ENCODE results near the gene PIGO.

PIGO gene

GRCh38 chr9:35106343-35106730 is 9.9 kb upstream of the PIGO start:
- H3K4me3 ChIP-seq (ENCODE audit: insufficient read depth, low read depth, low read length, poor library complexity, severe bottlenecking) = no peak overlapping the region
- H3K4me1 ChIP-seq (ENCODE audit: control insufficient read depth, insufficient read depth, low read length, poor library complexity, severe bottlenecking) = peaks cover 21% of the 10 kb centered on the region

DNA sequence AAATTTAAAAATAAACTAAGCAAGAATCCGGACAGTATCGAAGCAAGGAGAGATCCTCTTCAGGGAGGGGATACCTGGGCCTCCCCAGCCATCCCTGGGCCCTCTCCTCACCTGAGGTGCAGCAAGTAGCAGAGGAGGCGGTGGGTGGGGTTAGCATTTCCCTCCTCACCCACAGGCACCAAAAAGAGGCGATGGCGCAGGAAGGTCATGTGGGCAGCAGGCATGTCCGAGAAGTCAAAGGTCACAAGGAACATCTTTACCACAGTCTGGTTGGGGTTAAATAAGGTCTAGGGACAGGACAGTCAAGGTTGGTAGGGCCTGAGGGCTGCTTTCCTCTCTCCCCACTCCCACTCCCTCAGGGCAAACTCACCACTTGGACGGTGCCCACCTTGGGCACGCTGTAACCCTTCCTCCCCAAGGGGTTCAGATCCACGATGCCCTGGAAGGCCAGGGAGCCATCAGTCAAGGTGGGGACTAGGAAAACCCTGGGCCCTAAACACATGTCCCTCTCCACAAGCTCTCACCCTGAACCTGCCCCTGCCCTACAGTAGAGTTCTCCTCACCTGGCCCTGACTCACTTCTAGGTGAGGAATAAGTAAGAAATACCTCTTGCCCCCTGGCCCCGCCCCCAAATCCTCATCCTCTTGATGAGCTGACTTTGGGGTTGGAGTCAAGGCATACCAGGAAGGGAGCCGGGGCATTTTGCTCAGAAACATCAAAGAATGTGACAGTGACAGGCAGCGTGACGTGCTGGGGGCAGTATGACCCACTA is 9.4 kb upstream of the PIGO start:
- Histone ChIP-seq H3K27me3 (replicated peaks; ENCODE audit: control insufficient read depth, insufficient read depth, low read length, poor library complexity, severe bottlenecking) (no peaks in the 10 kb centered on the region), H3K27ac (ENCODE audit: insufficient read depth, low read length, poor library complexity, severe bottlenecking) (no peak overlapping the region), H3K4me1 (ENCODE audit: control insufficient read depth, insufficient read depth, low read length, poor library complexity, severe bottlenecking) (peaks cover 16% of the 10 kb centered on the region), H3K4me3 (ENCODE audit: insufficient read depth, low read depth, low read length, poor library complexity, severe bottlenecking) (no peak overlapping the region), H3K9me3 (ENCODE audit: control insufficient read depth, low read length) (no peaks in the 10 kb centered on the region), H3K36me3 (ENCODE audit: control insufficient read depth, insufficient read depth, low read length) (peaks cover 35% of the 10 kb centered on the region)
- no peak for DNase-seq

More at GRCh38 chr9:35106343-35106730, 9.9 kb upstream of the PIGO start:
- Histone ChIP-seq H3K27me3 (replicated peaks; ENCODE audit: control insufficient read depth, insufficient read depth, low read length, poor library complexity, severe bottlenecking) (no peaks in the 10 kb centered on the region), H3K27ac (ENCODE audit: insufficient read depth, low read length, poor library complexity, severe bottlenecking) (no peak overlapping the region), H3K36me3 (ENCODE audit: control insufficient read depth, insufficient read depth, low read length) (peaks cover 29% of the 10 kb centered on the region), H3K9me3 (ENCODE audit: control insufficient read depth, low read length) (no peaks in the 10 kb centered on the region)
- DNase-seq = no peak

DNA sequence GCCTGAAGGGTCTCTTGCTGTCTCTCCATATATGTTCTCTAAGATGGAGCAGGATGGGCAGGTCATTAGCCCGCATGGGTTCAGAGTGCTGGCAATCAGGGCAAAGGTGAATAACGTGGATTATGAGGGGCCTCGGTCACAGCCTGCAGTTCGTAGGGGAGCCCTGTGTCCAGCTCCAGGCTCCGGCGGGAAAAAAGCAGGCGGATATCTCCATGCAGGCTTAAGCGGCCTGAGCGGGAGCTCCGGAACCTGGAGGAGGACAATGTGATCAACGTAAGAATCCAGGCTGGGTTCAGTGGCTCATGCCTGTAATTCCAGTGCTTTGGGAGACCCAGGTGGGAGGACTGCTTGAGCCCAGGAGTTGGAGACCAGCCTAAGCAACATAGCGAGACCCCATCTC is 8.7 kb upstream of the PIGO start:
- no peaks in the 10 kb centered on the region for H3K27me3 ChIP-seq (replicated peaks; ENCODE audit: control insufficient read depth, insufficient read depth, low read length, poor library complexity, severe bottlenecking)

GRCh38 chr9:35104586-35104985 is 8.2 kb upstream of the PIGO start:
- Histone ChIP-seq H3K27ac (ENCODE audit: insufficient read depth, low read length, poor library complexity, severe bottlenecking) (peak overlapping the region; percentile 33), H3K9me3 (ENCODE audit: control insufficient read depth, low read length) (no peaks in the 10 kb centered on the region), H3K4me1 (ENCODE audit: control insufficient read depth, insufficient read depth, low read length, poor library complexity, severe bottlenecking) (peaks cover 14% of the 10 kb centered on the region), H3K4me3 (ENCODE audit: insufficient read depth, low read depth, low read length, poor library complexity, severe bottlenecking) (no peak overlapping the region), H3K27me3 (replicated peaks; ENCODE audit: control insufficient read depth, insufficient read depth, low read length, poor library complexity, severe bottlenecking) (no peaks in the 10 kb centered on the region), H3K36me3 (ENCODE audit: control insufficient read depth, insufficient read depth, low read length) (peaks cover 47% of the 10 kb centered on the region)
- DNase-seq = no peak

More for the DNA sequence above, 8.7 kb upstream of the PIGO start:
- no peak overlapping the region for H3K27ac ChIP-seq (ENCODE audit: insufficient read depth, low read length, poor library complexity, severe bottlenecking)
- no peaks in the 10 kb centered on the region for H3K9me3 ChIP-seq (ENCODE audit: control insufficient read depth, low read length)
- H3K4me1 ChIP-seq (ENCODE audit: control insufficient read depth, insufficient read depth, low read length, poor library complexity, severe bottlenecking) = peaks cover 14% of the 10 kb centered on the region
- DNase-seq = no peak
- H3K4me3 ChIP-seq (ENCODE audit: insufficient read depth, low read depth, low read length, poor library complexity, severe bottlenecking) = no peak overlapping the region
- peaks cover 42% of the 10 kb centered on the region for H3K36me3 ChIP-seq (ENCODE audit: control insufficient read depth, insufficient read depth, low read length)

DNA sequence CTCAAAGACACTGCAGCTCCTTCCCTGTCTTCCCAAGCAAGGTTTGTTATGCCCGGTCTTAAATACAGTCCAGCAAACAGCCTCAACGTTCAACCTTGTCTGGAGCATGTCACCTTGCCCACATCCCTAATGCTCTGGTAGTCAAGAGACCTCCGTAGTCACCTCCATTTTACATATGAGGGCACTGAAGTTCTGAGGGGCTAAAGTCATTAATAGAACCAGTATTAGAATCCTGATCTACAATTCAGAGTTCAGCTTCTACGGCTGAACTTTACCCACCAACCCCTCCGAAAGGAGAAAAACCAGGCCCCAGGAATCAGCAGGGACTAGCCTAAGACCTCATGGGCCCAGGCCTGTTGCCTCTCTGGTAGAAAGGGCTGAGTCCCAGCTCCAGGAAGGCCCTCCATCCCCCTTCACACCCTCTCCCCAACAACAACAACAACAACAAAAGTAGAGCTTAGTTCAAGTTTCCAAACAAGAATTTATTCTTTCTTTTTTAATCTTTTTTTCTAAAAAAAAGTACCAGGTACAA is 7.3 kb upstream of the PIGO start:
- DNase-seq = no peak
- H3K27me3 ChIP-seq (replicated peaks; ENCODE audit: control insufficient read depth, insufficient read depth, low read length, poor library complexity, severe bottlenecking) = no peaks in the 10 kb centered on the region
- peaks cover 14% of the 10 kb centered on the region for H3K4me1 ChIP-seq (ENCODE audit: control insufficient read depth, insufficient read depth, low read length, poor library complexity, severe bottlenecking)
- peaks cover 50% of the 10 kb centered on the region for H3K36me3 ChIP-seq (ENCODE audit: control insufficient read depth, insufficient read depth, low read length)
- no peaks in the 10 kb centered on the region for H3K9me3 ChIP-seq (ENCODE audit: control insufficient read depth, low read length)
- H3K4me3 ChIP-seq (ENCODE audit: insufficient read depth, low read depth, low read length, poor library complexity, severe bottlenecking) = peak overlapping the region; percentile 70
- peak overlapping the region; percentile 93 for H3K27ac ChIP-seq (ENCODE audit: insufficient read depth, low read length, poor library complexity, severe bottlenecking)

GRCh38 chr9:35102769-35103659 is 6.6 kb upstream of the PIGO start, which contains the start of gene STOML2:
TSS of gene STOML2 (minus strand) at chr9:35103131. CDS start at chr9:35103094, 37 bp downstream.
- H3K27ac ChIP-seq (ENCODE audit: insufficient read depth, low read length, poor library complexity, severe bottlenecking) = peak within 1 kb of the TSS; percentile 93
- peaks cover 14% of the 10 kb centered on the region for H3K4me1 ChIP-seq (ENCODE audit: control insufficient read depth, insufficient read depth, low read length, poor library complexity, severe bottlenecking)
- peak within 1 kb of the TSS; percentile 70 for H3K4me3 ChIP-seq (ENCODE audit: insufficient read depth, low read depth, low read length, poor library complexity, severe bottlenecking)
- peak; percentile 86 to 91 (median 87) for DNase-seq
- H3K36me3 ChIP-seq (ENCODE audit: control insufficient read depth, insufficient read depth, low read length) = peaks cover 44% of the 10 kb centered on the region
- H3K9me3 ChIP-seq (ENCODE audit: control insufficient read depth, low read length) = no peaks in the 10 kb centered on the region
- no peaks in the 10 kb centered on the region for H3K27me3 ChIP-seq (replicated peaks; ENCODE audit: control insufficient read depth, insufficient read depth, low read length, poor library complexity, severe bottlenecking)

DNA sequence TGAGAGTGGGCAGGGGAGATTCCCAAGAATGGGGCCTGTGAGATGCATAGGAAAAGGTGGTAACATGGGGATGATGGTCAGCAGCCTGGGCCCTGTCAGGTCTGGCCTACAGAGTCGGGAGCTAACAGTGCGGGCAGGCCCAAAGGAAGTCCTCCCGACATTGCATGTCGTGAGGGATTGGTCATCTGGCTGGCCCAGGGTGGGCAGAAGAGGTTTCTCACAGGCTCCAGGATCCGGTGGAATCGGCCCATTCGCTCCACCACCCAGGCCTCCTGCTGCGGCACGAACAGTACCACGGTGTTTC is 6.0 kb upstream of the PIGO start:
- H3K9me3 ChIP-seq (ENCODE audit: control insufficient read depth, low read length) = no peaks in the 10 kb centered on the region
- peaks cover 38% of the 10 kb centered on the region for H3K36me3 ChIP-seq (ENCODE audit: control insufficient read depth, insufficient read depth, low read length)
- DNase-seq = no peak

DNA sequence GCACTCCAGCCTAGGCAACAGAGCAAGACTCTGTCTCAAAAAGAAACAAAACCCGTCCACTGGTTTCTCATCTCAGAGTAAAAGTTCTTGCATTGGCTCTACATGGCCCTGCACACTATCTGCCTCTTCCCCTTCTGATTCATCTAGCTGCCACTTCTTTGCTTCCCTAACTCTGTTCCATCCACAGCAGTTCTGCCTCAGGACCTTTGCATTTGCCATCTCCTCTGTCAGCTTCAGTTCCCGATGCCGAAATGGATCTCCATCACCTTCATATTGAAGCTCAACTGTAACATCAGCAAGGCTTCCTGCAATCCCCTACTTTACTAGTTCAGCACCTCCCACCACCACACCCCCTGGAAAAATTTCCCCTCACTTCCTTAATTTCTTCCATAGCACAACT is 1.2 kb upstream of the PIGO start:
- Histone ChIP-seq H3K9me3 (ENCODE audit: control insufficient read depth, low read length) (no peaks in the 10 kb centered on the region), H3K4me1 (ENCODE audit: control insufficient read depth, insufficient read depth, low read length, poor library complexity, severe bottlenecking) (peaks cover 8% of the 10 kb centered on the region), H3K36me3 (ENCODE audit: control insufficient read depth, insufficient read depth, low read length) (peaks cover 43% of the 10 kb centered on the region), H3K4me3 (ENCODE audit: insufficient read depth, low read depth, low read length, poor library complexity, severe bottlenecking) (no peak overlapping the region), H3K27me3 (replicated peaks; ENCODE audit: control insufficient read depth, insufficient read depth, low read length, poor library complexity, severe bottlenecking) (no peaks in the 10 kb centered on the region), H3K27ac (ENCODE audit: insufficient read depth, low read length, poor library complexity, severe bottlenecking) (no peak overlapping the region)
- DNase-seq = no peak

More for the DNA sequence above, 6.0 kb upstream of the PIGO start:
- peak overlapping the region; percentile 70 for H3K4me3 ChIP-seq (ENCODE audit: insufficient read depth, low read depth, low read length, poor library complexity, severe bottlenecking)
- no peaks in the 10 kb centered on the region for H3K27me3 ChIP-seq (replicated peaks; ENCODE audit: control insufficient read depth, insufficient read depth, low read length, poor library complexity, severe bottlenecking)
- H3K27ac ChIP-seq (ENCODE audit: insufficient read depth, low read length, poor library complexity, severe bottlenecking) = peak overlapping the region; percentile 93
- H3K4me1 ChIP-seq (ENCODE audit: control insufficient read depth, insufficient read depth, low read length, poor library complexity, severe bottlenecking) = peaks cover 14% of the 10 kb centered on the region

- H3K36me3 ChIP-seq (ENCODE audit: control insufficient read depth, insufficient read depth, low read length) = peaks cover 71% of the 10 kb centered on the region
Measured at GRCh38 chr9:35091536-35091935, 4.9 kb downstream of the PIGO start.

GRCh38 chr9:35089434-35089833 is 7.0 kb downstream of the PIGO start:
- no peaks in the 10 kb centered on the region for H3K9me3 ChIP-seq (ENCODE audit: control insufficient read depth, low read length)
- no peak overlapping the region for H3K4me3 ChIP-seq (ENCODE audit: insufficient read depth, low read depth, low read length, poor library complexity, severe bottlenecking)
- H3K27me3 ChIP-seq (replicated peaks; ENCODE audit: control insufficient read depth, insufficient read depth, low read length, poor library complexity, severe bottlenecking) = no peaks in the 10 kb centered on the region
- no peak for DNase-seq
- no peak overlapping the region for H3K27ac ChIP-seq (ENCODE audit: insufficient read depth, low read length, poor library complexity, severe bottlenecking)
- H3K36me3 ChIP-seq (ENCODE audit: control insufficient read depth, insufficient read depth, low read length) = peaks cover 70% of the 10 kb centered on the region
- no peaks in the 10 kb centered on the region for H3K4me1 ChIP-seq (ENCODE audit: control insufficient read depth, insufficient read depth, low read length, poor library complexity, severe bottlenecking)

More at GRCh38 chr9:35091536-35091935, 4.9 kb downstream of the PIGO start:
- no peak for DNase-seq
- H3K27me3 ChIP-seq (replicated peaks; ENCODE audit: control insufficient read depth, insufficient read depth, low read length, poor library complexity, severe bottlenecking) = no peaks in the 10 kb centered on the region
- no peaks in the 10 kb centered on the region for H3K9me3 ChIP-seq (ENCODE audit: control insufficient read depth, low read length)
- no peak overlapping the region for H3K27ac ChIP-seq (ENCODE audit: insufficient read depth, low read length, poor library complexity, severe bottlenecking)
- H3K4me1 ChIP-seq (ENCODE audit: control insufficient read depth, insufficient read depth, low read length, poor library complexity, severe bottlenecking) = no peaks in the 10 kb centered on the region
- H3K4me3 ChIP-seq (ENCODE audit: insufficient read depth, low read depth, low read length, poor library complexity, severe bottlenecking) = no peak overlapping the region
